Esophagus muscularis mucosa (tissue), 4 donors: Measurements from ENCODE around the gene KCNH1.

Experiments
- EP300 ChIP-seq: sonication (generic); formaldehyde crosslinking; IDR thresholded peaks from one replicate; pipeline ENCODE4 v1.6.1; 2017; ENCODE audit warnings: antibody characterized with exemption
- POLR2A ChIP-seq: fragments of 450-650 bp; IDR thresholded peaks from one replicate; pipeline ENCODE4 v1.6.1; 2017; ENCODE audit warnings: antibody characterized with exemption, moderate library complexity, mild to moderate bottlenecking, low read depth
- POLR2AphosphoS5 ChIP-seq, 2 donors: sonication (generic); formaldehyde crosslinking; IDR thresholded peaks; one replicate each; pipeline ENCODE4 v1.6.1; 2017; ENCODE audit warnings: antibody characterized with exemption in 2 of 2
- TF ChIP-seq, protein P1 (sequence below), 3 experiments: fragments of 200-600 bp in 2 of 3; fragments of 450-650 bp in 1 of 3; sonication (generic) in 2 of 3; IDR thresholded peaks; one replicate each; pipeline ENCODE4 v1.5.1; 2017 to 2019; ENCODE audit warnings: antibody characterized with exemption in 3 of 3, mild to moderate bottlenecking in 2 of 3, moderate library complexity in 1 of 3

GRCh38 chr1:210794445-210794844, 339.5 kb downstream of the KCNH1 start:
- TF ChIP-seq POLR2A: no peak
- TF ChIP-seq, protein P1, sequence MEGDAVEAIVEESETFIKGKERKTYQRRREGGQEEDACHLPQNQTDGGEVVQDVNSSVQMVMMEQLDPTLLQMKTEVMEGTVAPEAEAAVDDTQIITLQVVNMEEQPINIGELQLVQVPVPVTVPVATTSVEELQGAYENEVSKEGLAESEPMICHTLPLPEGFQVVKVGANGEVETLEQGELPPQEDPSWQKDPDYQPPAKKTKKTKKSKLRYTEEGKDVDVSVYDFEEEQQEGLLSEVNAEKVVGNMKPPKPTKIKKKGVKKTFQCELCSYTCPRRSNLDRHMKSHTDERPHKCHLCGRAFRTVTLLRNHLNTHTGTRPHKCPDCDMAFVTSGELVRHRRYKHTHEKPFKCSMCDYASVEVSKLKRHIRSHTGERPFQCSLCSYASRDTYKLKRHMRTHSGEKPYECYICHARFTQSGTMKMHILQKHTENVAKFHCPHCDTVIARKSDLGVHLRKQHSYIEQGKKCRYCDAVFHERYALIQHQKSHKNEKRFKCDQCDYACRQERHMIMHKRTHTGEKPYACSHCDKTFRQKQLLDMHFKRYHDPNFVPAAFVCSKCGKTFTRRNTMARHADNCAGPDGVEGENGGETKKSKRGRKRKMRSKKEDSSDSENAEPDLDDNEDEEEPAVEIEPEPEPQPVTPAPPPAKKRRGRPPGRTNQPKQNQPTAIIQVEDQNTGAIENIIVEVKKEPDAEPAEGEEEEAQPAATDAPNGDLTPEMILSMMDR (IDR thresholded peaks at IDR 0.05): no peak
- no peak for TF ChIP-seq POLR2AphosphoS5 (IDR thresholded peaks at IDR 0.05)
- TF ChIP-seq EP300: no peak
